CD4-positive, alpha-beta T cell treated with Interleukin-2 at 100 ng/mL for 4 hours (primary cell): ENCODE results near the gene MRPL32.

Source experiments
- DNase-seq: peaks from one replicate; pipeline ENCODE4 v3.0.0-alpha.2; 2020; ENCODE audit warnings: low spot score

The MRPL32 gene

DNA sequence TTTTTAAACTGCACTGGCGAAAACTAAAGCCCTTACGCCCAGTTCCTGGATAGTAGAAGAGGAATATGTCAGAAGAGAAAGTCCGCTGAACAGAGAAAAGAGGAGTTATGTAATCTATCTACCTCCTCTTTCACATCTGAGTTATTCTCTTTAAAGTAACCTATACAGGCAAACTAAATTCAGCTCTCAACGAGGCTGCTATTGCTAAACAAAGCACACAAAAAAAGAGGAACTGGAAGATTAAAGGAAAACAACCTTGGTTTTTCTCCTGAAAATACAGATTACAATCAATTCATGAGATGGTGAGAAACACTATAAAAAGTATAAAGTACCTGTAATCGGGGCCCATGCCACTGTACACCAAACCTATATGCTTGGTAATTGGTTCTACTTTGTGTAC, 6.0 kb upstream of the MRPL32 start:
- no peak for DNase-seq

DNA sequence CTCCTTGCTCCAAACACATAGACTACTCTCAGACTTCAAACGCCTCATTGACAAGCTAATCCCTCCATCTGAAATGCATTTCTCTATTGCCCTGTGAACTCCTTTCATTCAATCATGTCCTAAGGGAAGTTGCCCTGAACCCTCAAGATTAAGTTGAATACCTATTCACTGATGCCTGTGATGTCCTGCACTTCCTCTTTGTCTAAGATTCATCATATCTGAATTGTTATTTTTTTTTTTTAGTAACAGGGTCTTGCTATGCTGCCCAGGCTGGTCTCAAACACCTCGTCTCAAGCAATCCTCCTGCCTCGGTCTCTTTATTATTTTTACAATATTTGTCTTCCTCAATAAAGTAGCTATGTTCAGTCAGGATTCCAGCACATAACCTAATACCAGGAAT, 3.4 kb upstream of the MRPL32 start:
- DNase-seq = no peak

DNA sequence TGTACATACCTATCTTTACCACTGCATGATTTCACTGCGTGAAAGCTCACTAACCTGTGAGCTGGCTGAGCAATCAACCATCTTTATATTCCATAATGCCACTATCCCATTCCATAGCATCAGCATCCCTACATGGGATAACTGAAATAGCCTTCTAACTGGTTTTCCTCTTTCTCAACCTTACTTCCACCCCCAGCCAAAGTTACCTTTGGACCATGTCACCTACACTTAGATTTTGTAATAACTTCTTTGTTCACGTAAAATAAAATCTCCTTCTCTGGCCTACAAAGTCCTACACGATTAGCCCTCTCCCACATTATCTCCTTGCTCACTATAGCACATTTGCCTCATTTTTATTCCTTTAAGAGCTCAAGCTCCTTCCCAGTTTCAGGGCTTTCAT, 2.7 kb upstream of the MRPL32 start:
- DNase-seq = no peak

DNA sequence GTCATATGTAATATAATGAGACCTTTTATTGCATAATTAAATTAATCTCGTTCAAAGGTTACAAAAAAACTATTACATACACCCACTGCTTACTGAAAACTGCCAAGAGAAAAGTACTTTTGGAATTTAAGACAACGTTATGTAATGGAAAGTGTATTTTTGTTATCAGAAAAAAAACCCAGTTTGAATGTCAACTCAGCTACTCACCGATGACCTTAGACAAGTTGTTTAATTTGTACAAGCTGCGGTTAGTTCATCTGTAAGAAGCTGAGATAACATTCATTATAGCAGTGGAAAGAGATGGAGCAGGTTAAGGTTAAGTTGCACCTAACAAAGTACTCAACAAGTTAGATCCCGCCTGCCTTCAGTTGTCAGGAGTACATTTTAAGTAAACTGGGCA, 1.3 kb upstream of the MRPL32 start:
- DNase-seq = no peak

DNA sequence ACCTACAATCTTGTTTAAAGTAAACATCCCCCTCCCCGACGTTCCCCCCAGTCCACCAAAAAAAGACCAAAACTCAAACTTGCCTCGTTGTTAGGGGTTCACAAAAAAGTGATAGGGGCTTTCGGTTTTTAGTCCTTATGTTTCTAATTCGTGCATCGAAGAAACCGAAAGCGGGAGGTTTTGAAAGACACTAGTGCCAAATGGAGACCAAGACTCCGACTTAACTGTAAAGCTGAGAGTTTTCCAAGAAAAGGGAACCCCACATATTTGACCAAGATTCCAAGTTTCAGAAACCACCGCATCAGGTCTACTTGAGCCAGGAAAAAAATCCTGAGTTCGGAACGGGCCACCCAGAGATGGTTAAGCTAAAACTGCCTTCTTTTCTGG, 736 bp upstream of the MRPL32 start:
- peak; percentile 29 for DNase-seq

DNA sequence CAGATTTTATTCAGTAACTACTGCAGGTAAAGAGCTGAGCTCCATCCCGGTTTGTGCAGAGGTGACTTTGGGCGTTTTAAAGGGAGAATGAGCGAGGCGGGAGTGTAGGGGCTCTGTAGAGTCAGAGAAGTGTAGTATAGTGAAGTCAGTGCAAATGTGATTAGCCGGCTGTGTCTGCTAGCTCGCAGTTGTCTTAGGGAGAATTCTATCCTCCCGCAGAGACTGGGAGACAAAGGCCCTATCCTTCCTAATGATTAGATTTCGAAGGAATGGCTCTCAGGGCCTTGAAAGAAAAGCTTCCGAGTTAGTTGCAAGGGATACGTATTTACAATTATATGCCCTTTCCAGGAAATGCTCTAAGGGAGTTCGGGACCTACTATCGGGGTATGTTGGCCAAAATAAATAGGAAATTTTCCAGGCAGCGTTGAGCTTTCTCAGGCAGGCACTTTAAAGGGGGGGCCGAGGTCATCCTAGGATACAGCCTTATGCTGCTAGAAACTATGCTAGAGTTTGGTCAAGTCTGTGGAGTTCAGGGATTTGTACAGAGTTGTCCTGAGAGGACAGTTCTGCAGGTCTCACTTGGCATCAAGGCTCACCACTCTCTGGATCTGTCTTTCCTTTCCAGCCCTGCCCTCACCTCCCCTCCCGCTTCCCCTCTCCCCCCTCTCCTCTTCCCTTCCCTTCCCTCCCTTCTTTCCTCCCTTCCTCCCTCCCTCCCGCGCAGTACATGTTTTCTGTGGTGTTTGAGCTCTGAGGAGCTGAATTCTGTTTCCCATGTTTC, 825 bp downstream of the MRPL32 start:
- DNase-seq = no peak

DNA sequence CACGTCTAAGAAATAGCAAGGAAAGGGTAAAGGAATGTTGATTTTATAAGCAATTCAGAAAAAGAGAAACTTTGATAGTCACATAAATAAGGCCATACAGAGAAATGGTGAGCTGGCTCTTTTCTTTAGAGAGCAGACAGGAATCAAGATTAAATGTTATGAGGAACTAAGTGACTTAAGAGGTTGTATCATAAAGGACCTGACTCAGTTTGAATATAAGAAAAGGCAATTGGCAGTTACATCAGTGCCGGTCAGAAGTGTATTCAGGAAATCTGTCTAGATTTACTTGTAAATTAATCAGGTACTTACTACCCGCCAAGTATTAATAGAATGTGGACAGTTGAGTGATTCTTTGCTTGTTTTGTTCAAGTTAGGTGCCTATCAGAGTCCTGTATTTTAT, 2.1 kb downstream of the MRPL32 start:
- no peak for DNase-seq

DNA sequence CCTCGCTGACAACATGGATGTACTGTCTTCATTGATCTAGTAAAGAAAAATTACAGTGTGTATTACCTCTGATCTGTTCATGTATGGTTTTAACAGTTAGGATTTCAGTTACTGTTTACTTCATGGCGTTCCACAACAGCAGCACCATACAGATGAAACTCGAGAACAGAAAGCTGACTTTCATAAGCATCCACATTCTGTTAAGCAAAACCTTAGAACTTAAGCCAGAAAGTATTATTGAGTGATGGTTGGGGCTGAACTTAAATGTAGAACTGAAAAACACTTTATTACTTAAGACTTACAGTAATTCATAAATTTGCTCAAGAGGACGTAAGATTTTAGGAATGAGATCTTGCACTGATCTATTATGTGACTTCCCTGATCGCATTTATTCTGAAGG, 3.7 kb downstream of the MRPL32 start:
- DNase-seq = no peak

DNA sequence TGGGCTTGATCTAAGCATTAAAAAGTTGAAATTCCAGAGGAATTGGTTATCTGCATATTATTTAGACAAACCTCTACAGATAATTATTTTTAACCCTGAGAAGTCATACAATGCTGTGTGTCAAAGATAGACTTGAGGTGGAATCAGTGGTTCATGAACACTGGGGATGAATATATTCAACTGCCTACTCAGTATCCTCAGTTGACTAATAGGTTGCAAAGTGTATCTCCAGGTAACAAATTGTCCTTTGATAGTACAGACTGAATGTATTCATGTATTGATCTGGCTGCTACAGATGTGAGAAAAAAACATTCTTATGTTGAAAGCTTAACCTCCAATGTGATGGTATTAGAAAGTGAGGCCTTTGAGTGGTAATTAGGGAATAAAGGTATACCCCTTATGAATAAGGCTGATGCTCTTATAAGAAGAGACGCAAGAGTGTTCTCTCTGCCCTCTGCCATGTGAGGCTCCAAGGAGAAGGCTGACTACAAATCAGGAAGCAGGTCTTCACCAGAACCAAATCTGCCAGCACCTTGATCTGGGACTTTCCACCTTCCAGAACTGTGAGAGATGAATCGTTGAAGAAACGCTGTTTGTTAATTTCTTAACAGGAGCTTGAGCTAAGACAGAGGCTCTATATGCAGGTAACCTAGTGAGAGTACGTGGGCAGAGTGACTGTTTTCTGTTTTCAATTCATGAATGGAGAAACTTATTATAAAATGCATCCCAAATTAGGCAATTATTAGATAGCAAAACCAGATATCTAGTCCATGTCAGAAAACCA, 7.5 kb downstream of the MRPL32 start:
- DNase-seq = no peak

DNA sequence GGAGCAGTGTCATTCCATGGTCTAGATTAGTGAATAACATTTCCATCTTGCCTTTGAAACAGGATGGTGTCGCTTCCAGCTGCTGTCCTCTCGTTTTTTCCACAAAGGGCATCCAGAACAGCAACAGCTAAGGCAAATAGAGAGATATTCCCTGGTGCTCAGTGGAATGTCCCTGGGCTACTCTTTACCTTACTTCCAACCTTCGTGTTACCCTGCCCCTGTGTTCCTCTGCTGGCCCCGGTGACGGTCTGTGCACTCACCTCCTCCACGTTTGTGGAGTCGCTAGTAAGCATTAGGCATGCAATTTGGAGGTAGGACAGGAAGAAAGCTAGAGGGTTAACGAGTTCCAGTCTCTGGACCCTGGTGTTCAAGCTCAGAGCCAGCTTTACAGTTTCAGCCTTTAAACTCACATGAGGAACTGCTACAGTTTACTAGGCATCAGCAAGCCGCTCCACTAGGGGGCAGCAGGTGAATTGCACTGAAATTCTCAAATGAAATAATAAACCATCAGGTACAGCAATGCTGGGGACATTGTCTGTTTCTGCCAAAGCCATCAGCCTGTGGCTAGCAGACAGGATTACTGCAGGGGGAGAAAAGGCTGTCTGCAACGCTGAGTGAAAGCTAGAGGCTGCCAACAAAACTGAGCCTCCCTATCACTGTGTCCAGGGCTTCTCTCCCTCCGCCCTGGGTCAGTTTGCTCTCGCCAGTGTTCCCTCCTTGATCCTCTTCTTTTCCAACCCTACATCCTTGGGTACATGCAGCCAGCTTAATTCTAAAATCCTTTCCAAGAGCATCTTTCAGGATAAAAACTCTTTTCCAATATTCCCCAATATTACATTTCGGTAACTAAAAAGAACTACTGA, 9.0 kb downstream of the MRPL32 start:
- peak; percentile 72 for DNase-seq

DNA sequence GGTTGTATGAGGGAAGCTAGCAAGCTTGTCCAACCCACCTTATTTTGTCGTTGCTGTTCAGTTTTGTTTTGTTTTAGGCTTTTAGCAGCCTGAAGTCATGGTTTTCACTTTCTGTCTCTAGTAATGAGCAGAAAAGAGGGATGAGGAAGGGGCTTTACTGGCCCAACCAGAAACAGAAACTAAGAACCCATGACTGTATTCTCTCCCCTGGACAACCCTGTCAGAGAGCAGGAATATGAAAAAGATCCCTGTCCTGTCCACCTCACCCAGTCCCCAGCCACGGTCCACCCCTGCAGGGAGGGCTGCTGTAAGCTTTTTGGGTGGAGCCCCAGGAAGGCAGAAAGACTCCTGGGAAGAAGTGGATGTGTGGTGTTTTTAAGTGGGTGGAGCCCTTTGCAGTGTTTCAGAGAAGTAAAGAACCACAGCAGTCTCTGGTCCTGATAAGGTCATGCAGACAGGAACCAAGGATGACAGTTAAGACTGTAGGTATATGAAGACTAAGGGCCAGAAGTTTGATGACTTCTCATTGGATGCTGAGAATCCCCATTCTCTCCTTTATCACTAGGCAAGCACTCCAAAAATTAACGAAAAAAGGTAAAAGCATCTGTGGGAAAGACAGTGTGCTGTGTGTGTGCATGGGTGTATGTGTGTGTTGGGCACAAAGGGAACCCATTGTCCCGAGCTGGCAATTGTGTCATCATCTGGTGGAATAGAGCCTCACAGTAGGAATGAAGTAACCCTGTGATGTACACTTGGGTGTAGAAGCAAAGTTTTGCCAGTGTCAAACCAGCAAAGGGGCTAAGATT, 13.8 kb downstream of the MRPL32 start:
- DNase-seq = no peak

DNA sequence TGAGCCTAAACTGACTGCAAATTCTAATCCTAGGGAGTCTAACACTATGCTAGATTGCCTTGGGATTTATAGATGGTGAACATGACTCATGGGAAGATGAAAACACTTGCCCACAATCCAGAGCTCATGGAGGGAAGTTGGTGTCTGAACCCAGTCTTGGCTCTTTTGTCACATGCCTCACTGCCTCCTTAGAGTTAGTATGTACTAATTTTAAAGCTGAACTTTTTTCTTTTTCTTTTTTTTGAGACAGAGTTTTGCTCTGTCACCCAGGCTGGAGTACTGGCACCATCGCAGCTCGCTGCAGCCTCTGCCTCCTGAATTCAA, 14.4 kb downstream of the MRPL32 start:
- DNase-seq = no peak

DNA sequence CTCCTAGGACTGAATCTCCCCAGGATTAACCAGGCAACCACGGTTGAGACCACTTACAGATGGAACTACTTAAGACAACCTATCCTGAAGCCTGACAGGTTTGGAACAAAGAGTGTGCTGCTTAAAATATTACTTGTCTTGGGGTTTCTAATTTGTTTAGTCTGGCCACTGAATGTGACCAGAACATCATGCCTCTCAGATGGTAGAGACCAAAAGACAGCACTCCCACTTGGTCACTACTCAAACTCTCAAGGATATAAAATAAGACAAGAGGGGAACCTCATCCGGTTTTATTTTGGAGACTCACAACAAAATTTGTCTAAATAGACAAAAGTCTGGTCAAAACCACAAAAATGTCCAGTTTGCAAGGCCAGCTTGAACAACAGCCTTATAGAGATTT, 15.3 kb downstream of the MRPL32 start:
- no peak for DNase-seq

DNA sequence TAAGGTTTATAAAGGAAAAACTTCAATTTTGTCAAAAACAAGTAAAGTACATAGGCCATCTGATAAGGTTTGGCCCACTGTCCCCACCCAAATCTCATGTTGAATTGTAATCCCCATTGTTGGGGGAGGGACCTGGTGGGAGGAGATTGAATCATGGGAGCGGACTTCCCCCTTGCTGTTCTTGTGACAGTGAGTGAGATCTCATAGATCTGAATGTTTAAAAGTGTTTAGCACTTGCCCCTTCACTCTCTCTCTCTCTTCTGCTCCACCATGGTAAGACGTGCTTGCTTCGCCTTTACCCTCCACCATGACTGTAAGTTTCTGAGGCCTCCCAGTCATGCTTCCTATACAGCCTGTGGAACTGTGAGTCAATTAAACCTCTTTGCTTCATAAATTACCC, 18.2 kb downstream of the MRPL32 start:
- no peak for DNase-seq

DNA sequence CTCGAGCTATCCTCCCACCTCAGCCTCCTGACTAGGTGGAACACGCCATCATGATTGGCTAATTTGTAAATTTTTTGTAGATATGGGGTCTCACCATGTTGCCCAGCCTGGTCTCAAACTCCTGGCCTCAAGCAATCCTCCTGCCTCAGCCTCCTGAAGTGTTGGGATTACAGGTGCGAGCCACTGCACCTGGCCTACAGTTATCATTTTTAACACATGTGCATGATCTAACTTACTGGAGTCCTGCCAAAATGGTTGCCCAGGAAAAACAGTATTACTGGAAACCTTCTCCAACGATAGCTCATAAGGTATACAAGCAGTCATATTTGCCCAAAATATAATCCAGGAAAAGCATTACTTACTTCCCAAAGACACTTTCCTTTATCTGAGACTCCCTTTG, 20.2 kb downstream of the MRPL32 start:
- DNase-seq = no peak

DNA sequence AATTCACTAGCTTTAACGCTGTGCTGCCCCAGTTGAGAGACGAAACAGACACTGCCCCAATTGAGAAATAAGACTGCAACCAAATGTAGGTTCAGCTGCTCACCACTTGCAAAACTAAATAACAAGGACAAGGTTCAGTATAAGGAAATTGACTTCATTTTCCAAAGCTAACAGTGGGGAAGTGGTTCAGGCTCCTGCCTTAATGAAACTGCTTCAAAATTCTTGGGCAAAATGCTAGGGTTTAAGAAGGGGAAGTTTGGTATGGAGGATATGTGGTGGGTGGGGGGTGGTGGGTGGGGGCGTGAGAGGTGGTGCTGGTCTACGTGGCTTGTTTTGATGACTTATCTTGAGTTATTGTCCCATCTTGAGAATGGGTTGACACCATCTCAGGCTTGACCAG, 21.8 kb downstream of the MRPL32 start:
- no peak for DNase-seq

DNA sequence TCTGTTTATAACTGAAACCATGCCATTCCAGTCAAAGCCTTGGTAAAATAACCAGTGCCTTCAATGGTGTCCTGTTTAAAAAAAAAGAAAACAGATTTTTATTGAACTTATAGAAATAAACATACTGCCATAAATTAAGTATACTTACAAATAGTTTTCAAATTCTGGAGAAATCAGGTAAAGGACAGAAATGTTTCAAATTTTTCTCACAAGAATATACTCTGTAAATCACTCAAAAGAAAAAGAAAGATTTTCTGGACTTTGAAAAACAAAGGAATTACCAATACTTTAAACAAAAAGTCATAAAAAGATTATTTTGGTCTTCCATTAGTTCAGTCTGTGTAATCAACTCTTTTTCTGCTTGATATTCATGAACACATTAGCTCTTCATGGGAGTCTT, 23.9 kb downstream of the MRPL32 start:
- DNase-seq = no peak

DNA sequence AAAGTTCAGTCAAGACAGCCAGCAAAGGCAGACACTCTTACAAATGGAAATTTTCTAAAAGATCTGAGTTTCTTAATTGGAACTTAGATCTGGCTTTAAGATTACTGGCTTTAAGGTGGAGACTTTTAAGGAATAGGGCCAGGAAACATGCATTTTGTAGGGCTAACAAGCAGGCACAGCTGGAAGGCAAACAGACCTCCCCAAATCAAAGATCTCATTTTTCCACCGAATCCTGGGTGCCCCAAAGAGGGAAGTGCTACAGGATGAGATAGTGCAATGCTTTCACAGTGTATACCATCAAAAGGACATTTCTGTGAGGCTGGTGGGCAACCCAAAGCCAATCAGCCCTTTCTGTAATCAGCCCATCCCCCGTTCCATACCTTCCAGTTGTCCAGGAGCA, 27.4 kb downstream of the MRPL32 start:
- DNase-seq = no peak

DNA sequence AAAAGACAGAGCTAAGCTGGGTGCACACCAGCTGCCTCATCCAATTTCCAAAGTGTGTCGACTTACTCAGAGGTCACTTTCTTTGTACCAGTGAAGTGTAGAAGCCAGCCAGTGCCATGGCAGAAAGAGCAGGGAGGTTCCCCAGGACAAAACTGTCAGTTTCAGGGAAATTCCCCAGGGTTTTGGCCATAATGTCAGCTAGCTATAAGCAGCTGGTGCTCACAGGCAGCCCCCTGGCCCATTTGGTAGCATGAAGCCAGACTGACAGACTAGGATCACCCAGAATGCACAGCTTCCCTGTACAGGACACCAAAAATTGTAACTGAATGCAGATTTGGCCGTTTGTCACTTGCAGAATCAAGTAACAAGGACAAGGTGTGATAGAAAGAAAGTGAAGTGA, 28.6 kb downstream of the MRPL32 start:
- no peak for DNase-seq

DNA sequence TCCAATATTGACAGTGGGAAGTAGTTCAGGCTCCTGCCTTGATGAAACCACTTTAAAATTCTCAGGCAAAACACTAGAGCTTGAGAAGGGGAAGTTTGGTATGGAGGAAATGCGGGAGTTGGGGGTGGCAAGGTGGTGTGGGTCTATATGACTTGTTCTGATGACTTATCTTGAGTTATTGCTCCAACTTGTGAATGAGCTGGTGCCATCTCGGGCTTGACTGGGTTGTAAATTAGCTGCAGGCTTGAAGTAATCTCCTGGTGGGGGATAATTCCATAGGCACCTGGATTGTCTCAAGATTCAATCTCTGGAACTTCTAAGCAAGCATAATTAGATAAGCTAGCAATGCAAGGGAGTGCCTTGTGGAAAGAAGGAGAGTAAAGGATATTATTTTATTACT, 29.0 kb downstream of the MRPL32 start:
- no peak for DNase-seq

DNA sequence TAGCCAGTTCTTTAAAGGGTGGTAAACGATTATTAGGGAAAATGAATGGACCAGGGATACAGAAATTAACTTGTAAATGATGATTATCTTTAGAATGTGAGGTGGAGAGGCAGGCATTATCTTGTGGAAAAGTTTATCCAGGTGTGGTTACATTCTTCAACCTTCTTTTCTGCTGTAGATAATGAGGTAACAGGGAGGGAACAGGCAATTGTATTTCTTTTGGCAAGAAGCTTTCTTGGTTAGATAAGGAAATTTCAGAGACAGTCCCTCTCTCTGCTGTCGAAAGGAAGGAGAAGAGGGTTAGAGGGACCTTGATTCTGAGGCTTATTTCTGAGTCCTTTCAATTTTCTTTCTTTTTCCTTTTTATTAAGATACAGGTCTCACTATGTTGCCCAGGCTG, 32.1 kb downstream of the MRPL32 start:
- no peak for DNase-seq
